Activated CD4-positive, alpha-beta T cell treated with anti-CD3 and anti-CD28 coated beads for 24 hours (primary cell): ENCODE results near the gene FGF4.

ENCODE experiments used
- DNase-seq, 2 donors: peaks; one replicate each; pipeline ENCODE4 v3.0.0-alpha.2; 2020; ENCODE audit warnings: low read depth in 2 of 2

FGF4 gene

DNA sequence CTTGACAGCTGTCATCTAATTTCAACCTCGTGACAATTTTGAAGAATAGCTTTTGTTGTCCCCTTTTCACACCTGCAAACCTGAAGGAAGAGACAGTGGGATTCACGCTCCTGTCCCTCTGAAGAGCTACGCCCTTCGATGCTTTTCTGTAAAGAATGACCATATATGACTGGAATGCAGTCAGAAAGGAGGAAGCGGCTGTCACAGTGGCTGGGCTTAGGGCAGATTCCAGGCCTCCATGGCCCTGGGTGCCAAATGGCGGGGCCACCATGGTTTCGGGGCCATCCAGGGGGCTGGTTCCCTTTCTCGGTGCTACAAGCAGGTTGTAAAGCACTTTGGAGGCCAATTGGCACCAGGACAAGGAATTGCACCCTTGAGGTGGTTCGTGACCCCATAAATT, 49.1 kb downstream of the FGF4 start:
- no peak for DNase-seq

DNA sequence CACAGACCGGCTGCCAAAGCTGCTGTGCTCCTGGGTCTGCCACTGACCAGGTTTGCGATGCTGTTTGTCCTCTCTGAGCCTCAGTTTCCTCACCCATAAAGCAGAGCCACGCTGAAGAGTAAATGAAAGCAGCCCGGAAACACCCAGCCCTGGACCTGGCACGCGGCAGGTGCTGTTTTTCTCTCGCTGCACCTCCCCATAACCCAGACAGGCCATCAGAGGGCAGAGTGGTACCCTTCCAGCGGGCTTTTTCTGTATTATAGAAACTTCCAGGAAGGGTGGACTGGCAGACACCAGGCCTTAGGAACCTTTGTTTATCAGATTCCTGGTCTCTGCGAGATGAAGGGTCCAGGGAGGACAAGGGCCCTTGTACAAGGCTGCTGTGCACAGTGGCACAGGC, 53.4 kb downstream of the FGF4 start:
- no peak for DNase-seq

- no peak for DNase-seq
Measured at GRCh38 chr11:69721106-69721505, 54.0 kb downstream of the FGF4 start.
